Activated CD4-positive, alpha-beta T cell treated with anti-CD3 and anti-CD28 coated beads, Interleukin-2, amount 50 U/mL, for 24 hours (primary cell): ENCODE results near the gene PDGFRB.

ENCODE experiments used
- DNase-seq, 2 donors: peaks; one replicate each; pipeline ENCODE4 v3.0.0-alpha.2; 2020; ENCODE audit warnings: low read depth in 1 of 2, low spot score in 1 of 2

Gene PDGFRB

GRCh38 chr5:150132740-150133139, 22.9 kb downstream of the PDGFRB start:
- DNase-seq, result no peak

DNA sequence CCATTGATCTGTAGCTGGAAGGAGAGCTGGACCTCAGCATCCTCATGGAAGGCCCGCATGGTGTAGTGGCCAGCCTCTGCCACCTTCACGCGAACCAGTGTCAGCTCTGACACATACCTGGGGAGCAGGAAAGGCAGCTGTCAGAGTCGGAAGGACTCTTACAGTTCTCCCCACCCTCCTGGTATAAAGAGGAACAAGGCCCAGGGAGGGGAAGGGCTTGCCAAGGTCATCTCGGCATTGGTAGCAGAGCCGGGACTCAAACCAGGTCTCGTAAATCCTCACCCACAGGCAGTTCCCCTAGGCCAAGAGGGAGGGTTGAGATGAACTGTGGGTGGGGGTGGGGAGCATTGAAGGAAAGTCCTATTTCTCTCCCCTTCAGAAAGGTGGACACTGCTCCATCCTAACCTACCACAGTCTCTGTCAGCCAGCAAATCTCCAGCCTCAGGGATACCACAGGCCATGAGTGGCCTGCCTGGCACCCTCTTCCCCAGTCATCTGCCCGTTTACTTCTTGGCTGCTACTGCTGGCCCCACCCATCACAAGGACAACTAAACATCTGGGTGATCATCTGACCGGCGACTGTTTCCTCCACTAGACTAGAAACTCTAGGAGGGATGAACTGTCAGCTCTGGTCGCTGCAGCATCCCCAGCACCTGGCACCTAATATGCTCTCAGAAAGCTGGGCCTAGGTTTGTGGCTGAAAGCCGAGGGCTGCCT, 23.5 kb downstream of the PDGFRB start:
- no peak for DNase-seq

- DNase-seq, result no peak
Measured at GRCh38 chr5:150131461-150131860, 24.2 kb downstream of the PDGFRB start.

- no peak for DNase-seq
Measured at GRCh38 chr5:150130493-150130922, 25.1 kb downstream of the PDGFRB start.

- DNase-seq, result peak; percentile 6 to 17
Measured at GRCh38 chr5:150129813-150130492, 25.7 kb downstream of the PDGFRB start.

DNA sequence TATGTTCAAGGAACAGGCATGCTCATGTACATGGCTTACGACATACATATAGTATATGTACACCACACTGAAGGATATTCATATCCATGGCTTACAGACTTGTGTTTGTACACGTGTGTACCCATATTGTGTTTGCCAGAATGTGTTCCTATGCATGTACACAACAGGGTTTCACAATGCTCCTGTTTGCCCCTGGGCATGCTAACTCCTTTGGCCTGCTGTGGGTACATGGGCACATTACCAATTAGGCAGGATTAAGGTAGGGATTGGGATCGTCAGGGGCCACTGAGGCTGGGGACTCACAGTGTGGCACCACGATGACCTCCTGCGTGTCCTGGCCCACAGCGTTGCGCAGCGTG, 26.2 kb downstream of the PDGFRB start:
- no peak for DNase-seq

- no peak for DNase-seq
Measured at GRCh38 chr5:150126921-150127265, 28.8 kb downstream of the PDGFRB start.

DNA sequence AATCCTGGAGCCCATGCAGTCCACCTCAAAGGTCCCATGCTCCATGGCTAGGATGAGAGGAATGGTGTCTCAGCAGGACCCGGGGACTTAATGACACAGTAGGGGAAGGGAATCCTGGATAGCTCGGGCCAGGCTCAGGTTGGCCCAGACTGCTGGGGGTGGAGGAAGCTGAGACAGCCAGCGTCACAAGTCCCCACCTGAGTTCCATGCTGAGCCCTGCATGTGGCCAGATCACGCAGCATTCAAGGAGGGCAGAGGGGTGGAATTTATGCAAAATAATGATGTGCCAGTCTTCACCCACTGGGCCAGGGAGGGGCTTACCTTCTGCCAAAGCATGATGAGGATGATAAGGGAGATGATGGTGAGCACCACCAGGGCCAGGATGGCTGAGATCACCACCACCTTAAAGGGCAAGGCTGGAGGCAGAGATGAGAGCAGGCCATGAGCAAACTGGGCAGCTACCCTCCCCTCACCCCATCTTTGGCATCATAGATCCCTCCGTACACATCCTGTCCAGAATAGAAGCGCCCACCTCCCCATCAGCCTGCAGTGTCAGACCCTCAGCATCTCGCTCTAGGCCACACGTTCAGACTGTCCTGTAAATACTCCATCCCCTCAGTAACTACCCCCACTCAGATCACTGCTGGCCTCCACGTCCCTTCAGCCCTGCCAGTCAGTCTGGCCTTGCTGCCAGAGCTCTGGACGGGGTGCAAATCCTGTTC, 29.3 kb downstream of the PDGFRB start:
- no peak for DNase-seq

GRCh38 chr5:150125334-150125733, 30.3 kb downstream of the PDGFRB start:
- DNase-seq, result no peak

DNA sequence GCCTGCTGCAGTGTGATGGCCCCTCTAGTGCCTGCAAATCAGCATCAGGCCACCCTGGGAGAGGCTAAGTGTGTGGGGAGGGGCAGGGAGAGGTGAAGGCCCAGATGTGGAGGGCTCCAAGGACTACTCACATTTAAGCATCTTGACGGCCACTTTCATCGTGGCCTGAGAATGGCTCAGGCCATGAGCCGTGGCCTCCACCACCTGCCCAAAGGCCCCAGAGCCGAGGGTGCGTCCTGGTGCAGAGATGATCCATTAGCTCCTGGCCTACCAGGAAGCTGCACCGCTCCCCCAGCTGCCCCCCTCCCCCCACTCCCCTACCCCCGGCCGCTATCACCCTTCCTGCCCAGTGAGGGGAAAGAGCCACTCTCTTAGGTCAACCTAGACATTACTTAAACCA, 31.0 kb downstream of the PDGFRB start:
- no peak for DNase-seq

DNA sequence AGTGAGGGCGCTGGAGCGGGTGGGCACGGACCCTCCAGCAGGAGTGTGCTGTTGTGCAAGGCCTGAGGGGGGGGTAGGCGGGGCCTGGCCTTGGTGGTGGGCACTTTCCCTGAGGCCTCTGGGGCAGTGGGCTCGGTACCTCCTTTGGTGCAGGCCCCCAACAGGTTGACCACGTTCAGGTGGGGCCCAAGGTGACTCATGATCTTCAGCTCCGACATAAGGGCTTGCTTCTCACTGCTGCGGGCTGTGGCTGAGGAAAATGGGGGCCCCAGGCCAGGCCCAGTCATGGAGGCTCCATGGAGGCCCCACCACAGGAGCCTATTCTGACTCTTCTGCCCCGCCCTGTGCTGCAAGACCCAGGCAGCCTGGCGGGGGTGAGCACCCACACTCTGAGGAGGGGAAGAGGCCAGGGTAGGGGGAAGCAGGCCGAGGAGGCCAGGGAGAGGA, 31.5 kb downstream of the PDGFRB start:
- DNase-seq, result no peak

GRCh38 chr5:150123542-150123941, 32.1 kb downstream of the PDGFRB start:
- no peak for DNase-seq

GRCh38 chr5:150122536-150123481, 32.8 kb downstream of the PDGFRB start:
- no peak for DNase-seq

GRCh38 chr5:150122158-150122510, 33.5 kb downstream of the PDGFRB start:
- no peak for DNase-seq

DNA sequence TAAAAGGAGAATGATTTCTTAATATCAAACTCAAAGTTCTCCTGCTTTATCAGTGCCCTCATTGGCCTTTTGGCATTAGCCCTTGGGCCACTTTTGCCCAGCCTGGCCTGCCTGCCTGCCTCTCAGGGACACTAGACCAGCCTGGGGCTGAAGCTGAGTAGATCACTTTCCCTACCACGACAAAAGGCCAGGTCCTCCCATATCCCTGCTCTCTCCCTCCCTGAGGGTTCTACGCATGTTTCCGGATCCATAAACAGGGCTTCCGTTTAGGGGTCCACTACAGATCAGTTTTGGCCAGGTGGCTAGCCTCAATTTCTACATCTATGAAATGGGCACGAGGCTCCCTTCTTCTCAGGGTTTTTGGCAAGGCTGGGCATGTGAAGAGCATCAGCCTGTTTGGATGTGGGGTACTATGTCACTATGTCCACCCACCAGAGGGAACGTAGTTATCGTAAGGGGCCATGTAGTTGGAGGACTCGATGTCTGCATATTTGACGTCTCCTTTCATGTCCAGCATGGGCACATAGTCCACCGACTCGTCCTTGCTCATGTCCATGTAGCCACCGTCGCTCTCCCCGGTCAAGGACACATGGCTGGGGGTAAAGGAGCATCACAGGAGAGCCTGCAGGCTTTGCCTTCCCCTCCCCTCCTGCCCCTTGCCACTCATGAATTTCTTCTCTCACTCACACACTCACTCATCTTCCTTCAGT, 34.0 kb downstream of the PDGFRB start:
- no peak for DNase-seq

DNA sequence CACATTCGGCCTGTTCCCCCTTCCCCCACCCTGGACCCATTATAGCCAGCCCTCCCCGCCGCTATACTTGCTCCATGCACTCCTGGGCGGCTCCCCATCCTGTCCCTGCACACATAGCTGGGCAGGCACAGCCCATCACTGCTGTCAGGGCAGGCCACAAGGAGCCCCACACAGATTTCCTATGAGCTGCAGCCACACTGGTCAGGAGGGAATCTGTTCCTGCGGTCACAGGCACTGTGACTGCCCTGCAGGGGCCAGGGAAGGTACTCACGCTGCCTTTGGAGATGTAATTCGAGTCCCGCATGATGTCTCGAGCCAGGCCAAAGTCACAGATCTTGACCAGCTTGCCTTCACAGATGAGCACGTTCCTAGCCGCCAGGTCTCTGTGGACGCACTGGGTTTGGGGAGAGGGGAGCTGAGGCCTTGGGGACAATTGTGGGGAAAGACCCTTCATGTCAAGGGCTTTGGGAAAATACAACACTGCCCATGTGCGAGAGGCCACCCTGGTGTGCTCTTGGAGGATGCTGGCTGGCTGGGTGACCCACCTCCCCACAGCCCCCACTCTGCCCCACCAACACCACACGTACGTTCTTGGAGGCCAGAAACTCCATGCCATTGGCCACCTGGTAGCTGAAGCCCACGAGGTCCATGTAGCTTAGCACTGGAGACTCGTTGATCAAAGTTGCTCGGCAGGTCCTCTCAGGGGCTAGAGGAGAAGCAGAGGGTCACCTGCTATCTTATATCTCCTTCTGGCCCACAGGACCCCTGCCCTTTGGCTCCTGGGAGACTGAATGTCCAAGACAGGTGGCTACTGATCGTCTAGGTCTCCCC, 34.8 kb downstream of the PDGFRB start:
- DNase-seq, result no peak

GRCh38 chr5:150120062-150120441, 35.6 kb downstream of the PDGFRB start:
- DNase-seq, result no peak

GRCh38 chr5:150119421-150120061, 36.1 kb downstream of the PDGFRB start:
- DNase-seq, result no peak

GRCh38 chr5:150118561-150119229, 37.0 kb downstream of the PDGFRB start:
- DNase-seq, result no peak
